ENCODE data around the gene PLEKHG4B. TPM values are rescaled to one million over a fixed set of nuclear protein-coding genes. Genes with fewer than 3 reads are reported as not detected.

PLEKHG4B gene
- total and polyA plus RNA-seq, 4 donors = 4.2 to 18.2 (median 13.7) TPM

DNA sequence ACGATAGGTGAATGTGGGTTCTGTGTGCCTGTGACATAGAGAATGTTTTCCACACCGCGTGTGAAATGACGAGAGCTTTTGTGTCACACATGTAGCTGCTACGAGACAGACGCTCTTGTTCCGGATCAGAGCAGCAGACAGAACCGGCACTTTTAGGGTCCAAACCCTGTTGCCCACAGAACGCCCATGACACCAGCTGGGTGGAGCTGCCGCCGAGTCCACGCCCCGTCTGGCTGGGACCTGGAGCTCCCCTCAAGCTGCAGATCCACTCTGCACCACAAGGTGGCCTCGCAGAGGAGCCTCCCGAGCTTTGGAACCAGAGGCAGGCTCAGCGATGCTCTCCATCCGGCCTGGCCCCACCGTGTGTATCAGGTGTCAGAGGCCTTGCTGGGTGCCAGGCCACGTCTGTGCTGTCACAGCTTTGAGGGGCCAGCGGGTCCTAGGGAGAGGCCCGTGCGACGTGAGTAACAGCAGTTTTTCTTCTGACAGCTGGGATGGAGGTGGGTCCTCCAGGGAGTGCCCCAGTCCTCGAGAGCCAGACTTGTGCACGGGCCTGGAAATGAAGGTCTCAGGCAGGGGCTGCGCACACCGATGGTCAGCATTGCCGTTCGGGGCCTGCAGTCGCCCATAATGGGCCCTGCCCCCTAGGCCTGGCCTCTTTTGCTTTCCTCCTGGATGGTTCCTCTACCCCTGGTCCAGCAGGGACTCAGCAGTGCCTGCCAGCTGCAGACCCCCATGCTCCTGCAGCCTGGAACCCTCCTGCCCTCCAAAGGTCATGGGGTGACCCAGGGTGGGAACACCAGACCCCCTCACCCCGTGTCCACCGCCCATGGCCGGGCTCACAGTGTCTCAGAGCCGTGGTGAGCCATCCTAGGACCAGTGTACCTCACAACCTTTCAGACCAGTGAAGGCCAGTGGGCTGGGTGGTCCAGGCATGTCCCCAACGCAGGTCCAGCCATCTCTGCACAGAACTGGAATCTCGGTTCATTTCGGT is 96.8 kb downstream of the PLEKHG4B start:
- DNase-seq (ENCODE audit: low read depth in 4 of 6, low spot score in 6 of 6) = peak; percentile 36 to 93 (median 60)
- Histone ChIP-seq H3K27me3 (ENCODE audit: control insufficient read depth, insufficient read depth, low read length) (no peaks in the 10 kb centered on the region), H3K4me1 (ENCODE audit: control insufficient read depth, insufficient read depth, low read length) (peaks cover 32% of the 10 kb centered on the region), H3K4me3 (ENCODE audit: low read depth, low read length) (no peak overlapping the region), H3K9me3 (ENCODE audit: control insufficient read depth, insufficient read depth, low read length) (no peaks in the 10 kb centered on the region), H3K36me3 (ENCODE audit: control insufficient read depth, insufficient read depth, low read length) (peaks cover 19% of the 10 kb centered on the region), H3K27ac (ENCODE audit: low read depth, low read length) (no peak overlapping the region)
- 38% methylated on average over 37 of the region's 37 CpGs for WGBS (ENCODE audit: insufficient coverage)

DNA sequence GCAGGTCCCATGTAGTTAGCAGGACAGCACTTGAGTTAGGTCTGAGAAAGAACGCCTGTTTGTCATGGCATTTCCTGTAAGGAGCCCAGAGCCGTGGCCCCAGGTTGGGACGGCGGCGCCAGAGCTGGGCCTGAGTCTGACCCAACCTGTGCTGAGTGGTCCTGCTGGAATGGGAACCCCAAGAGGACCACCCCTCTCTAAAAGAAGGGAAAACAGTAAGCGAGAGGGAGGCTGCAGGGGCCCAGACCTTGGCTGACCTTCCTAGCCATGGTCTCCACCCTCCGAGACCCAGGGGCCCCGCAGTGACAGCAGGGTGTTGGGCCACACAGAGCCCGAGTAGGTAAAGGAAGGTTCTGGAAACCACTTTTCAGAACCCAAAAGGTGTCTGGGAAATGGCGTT is 97.5 kb downstream of the PLEKHG4B start:
- no peak overlapping the region for H3K27ac ChIP-seq (ENCODE audit: low read depth, low read length)
- DNase-seq (ENCODE audit: low read depth in 4 of 6, low spot score in 6 of 6) = no peak
- WGBS (ENCODE audit: insufficient coverage) = 100% methylated on average over 8 of the region's 10 CpGs

DNA sequence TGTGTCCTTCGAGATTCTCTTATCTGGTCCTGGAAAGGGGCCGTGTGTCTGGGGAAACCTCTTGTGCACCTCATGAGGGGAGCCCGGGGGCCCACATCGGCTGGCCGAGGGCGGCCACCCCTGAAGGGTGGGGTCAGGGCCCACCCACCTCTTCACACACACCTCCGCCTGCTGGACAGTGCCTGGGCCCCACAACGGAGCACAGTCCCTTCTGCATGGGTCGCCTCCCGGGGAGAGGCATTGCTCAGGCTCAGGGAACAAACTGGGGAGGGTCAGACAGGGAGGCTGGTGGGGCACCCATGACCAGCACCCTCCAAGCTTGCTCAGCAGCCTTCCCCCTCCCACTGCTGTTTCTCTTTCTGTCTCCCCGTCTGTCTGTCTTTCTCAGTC is 98.0 kb downstream of the PLEKHG4B start:
- DNase-seq (ENCODE audit: low read depth in 4 of 6, low spot score in 6 of 6) = no peak
- peaks cover 32% of the 10 kb centered on the region for H3K4me1 ChIP-seq (ENCODE audit: control insufficient read depth, insufficient read depth, low read length)

More for the DNA sequence above, 97.5 kb downstream of the PLEKHG4B start:
- Histone ChIP-seq H3K36me3 (ENCODE audit: control insufficient read depth, insufficient read depth, low read length) (peaks cover 19% of the 10 kb centered on the region), H3K9me3 (ENCODE audit: control insufficient read depth, insufficient read depth, low read length) (no peaks in the 10 kb centered on the region), H3K27me3 (ENCODE audit: control insufficient read depth, insufficient read depth, low read length) (no peaks in the 10 kb centered on the region), H3K4me3 (ENCODE audit: low read depth, low read length) (no peak overlapping the region), H3K4me1 (ENCODE audit: control insufficient read depth, insufficient read depth, low read length) (peaks cover 32% of the 10 kb centered on the region)

DNA sequence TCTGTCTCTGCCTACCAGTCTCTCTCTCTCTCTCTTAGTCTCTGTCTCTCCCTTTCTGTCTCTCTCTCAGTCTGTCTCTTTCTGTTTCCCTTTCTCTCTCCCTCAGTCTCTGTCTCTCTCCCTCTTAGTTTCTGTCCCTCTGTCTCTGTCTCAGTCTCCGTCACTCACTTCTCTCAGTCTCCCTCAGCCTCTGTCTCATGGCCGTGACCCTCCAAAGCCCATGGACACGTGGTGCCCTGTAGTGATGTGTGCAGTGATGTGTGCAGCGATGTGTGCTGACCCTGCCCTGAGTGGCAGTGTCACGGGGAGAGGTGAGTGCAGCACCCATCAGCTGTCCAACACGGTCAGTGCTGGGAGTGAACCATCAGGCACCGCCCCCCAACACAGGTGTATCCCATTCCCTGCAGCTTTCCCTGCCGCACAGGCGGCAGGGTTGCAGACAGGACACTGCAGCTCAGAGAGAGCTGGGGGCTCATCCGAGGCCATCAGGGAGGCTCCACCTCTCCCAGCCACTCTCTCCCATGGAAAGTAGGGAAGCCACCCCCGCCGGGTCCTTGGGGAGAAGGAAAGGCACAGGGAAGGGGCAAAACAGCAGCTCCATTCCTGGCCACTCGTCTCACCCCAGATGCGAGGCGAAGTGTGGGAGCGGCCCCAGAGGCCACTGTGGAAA is 98.5 kb downstream of the PLEKHG4B start:
- Histone ChIP-seq H3K36me3 (ENCODE audit: control insufficient read depth, insufficient read depth, low read length) (peaks cover 22% of the 10 kb centered on the region), H3K27ac (ENCODE audit: low read depth, low read length) (no peak overlapping the region), H3K4me1 (ENCODE audit: control insufficient read depth, insufficient read depth, low read length) (peaks cover 32% of the 10 kb centered on the region), H3K9me3 (ENCODE audit: control insufficient read depth, insufficient read depth, low read length) (no peaks in the 10 kb centered on the region), H3K27me3 (ENCODE audit: control insufficient read depth, insufficient read depth, low read length) (no peaks in the 10 kb centered on the region), H3K4me3 (ENCODE audit: low read depth, low read length) (no peak overlapping the region)
- WGBS (ENCODE audit: insufficient coverage) = 60% methylated on average over 10 of the region's 16 CpGs
- no peak for DNase-seq (ENCODE audit: low read depth in 4 of 6, low spot score in 6 of 6)

More for the DNA sequence above, 98.0 kb downstream of the PLEKHG4B start:
- H3K9me3 ChIP-seq (ENCODE audit: control insufficient read depth, insufficient read depth, low read length) = no peaks in the 10 kb centered on the region
- H3K27ac ChIP-seq (ENCODE audit: low read depth, low read length) = no peak overlapping the region
- H3K4me3 ChIP-seq (ENCODE audit: low read depth, low read length) = no peak overlapping the region
- WGBS (ENCODE audit: insufficient coverage) = 73% methylated on average over 11 of the region's 11 CpGs
- no peaks in the 10 kb centered on the region for H3K27me3 ChIP-seq (ENCODE audit: control insufficient read depth, insufficient read depth, low read length)
- H3K36me3 ChIP-seq (ENCODE audit: control insufficient read depth, insufficient read depth, low read length) = peaks cover 23% of the 10 kb centered on the region

DNA sequence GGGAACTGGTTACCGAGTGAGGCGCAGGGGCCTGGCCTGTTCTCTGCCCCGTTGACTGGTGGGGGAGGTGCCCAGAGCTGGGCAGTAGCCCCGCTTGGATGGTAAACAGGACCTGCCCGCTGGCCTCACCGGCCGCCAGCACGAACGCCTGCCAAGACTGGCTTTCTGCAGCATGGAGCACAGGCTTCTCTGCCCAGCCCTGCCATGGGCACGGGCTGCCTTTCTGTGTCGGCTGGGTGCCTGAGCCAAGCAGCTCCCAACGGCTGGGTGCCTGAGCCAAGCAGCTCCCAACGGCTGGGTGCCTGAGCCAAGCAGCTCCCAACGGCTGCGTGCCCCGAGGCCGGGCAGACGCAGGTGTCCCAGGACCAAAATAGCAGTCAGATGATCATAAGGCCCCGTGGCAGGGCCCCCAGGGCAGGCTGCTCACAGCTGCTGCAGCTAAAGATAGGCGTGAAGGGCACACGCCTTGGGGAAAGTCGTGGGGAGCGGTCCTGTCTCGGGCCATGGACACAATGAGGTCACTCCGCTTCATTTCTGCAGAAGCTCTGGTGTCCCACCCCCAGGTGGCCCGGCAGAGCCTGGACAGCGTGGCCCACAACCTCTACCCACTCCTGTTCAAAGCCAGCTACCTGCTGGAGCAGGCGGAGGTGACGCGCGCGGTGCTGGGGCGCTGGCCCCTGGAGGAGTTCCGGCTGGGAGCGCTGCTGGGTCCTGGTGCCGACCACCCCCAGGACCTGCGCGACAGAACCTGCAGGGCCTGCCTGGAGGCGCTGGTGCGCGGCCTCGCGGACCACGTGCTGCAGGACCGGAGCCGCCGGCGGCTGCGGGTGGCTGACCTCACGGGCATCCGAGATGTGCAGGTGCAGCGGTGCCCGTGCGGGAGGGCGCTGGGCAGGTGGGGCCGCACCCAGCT is 99.3 kb downstream of the PLEKHG4B start, which contains the start of gene LRRC14B:
Gene LRRC14B, plus strand, starts transcription at position 460 of the 913 bp plus-strand sequence. Its CDS starts 44 bp downstream, at position 504.
- Histone ChIP-seq H3K4me1 (ENCODE audit: control insufficient read depth, insufficient read depth, low read length) (peaks cover 34% of the 10 kb centered on the region), H3K9me3 (ENCODE audit: control insufficient read depth, insufficient read depth, low read length) (no peaks in the 10 kb centered on the region), H3K27me3 (ENCODE audit: control insufficient read depth, insufficient read depth, low read length) (no peaks in the 10 kb centered on the region), H3K4me3 (ENCODE audit: low read depth, low read length) (peak within 1 kb of the TSS; percentile 12), H3K27ac (ENCODE audit: low read depth, low read length) (no peak within 1 kb of the TSS), H3K36me3 (ENCODE audit: control insufficient read depth, insufficient read depth, low read length) (peaks cover 17% of the 10 kb centered on the region)
- 19% methylated on average over 56 of the region's 56 CpGs for WGBS (ENCODE audit: insufficient coverage)
- peak in 3 of 6 donors; percentile 35 to 79 (median 78) for DNase-seq (ENCODE audit: low read depth in 4 of 6, low spot score in 6 of 6)

DNA sequence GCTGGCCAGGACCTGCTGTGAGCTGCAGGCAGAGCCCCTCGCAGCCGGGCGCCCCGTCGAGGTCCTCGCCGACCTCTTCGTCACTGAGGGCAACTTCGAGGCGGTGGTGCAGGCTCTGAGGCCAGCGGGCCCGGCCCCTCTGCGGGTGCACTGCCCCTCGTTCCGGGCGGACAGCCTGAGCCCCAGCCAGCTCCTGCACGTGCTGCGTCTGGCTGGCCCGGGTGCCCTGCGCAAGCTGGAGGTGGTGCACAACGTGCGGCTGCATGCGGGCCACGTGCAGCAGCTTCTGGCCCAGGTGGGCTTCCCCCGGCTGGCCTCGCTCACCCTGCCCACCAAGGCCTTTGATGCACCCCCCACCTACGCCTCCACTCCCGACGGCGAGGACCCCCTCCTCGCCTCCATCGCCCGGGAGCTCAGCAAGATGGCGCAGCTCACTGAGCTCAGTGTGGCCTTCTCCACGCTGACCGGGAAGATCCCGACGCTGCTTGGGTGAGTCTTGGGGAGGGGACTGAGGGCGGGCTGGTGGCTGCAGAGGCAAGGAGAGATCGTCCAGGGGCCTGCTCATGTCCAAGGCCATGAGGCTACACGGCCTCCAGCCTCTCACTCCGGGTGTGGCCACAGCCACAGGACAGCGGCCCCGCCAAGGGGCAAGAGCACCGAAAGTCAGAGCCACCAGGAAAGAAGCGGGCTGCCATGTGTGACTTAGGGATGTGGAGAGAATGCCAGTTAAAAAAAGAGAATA is 100.2 kb downstream of the PLEKHG4B start:
- no peaks in the 10 kb centered on the region for H3K9me3 ChIP-seq (ENCODE audit: control insufficient read depth, insufficient read depth, low read length)
- no peak overlapping the region for H3K27ac ChIP-seq (ENCODE audit: low read depth, low read length)
- peaks cover 14% of the 10 kb centered on the region for H3K36me3 ChIP-seq (ENCODE audit: control insufficient read depth, insufficient read depth, low read length)
- no peak overlapping the region for H3K4me3 ChIP-seq (ENCODE audit: low read depth, low read length)
- no peaks in the 10 kb centered on the region for H3K27me3 ChIP-seq (ENCODE audit: control insufficient read depth, insufficient read depth, low read length)
- 86% methylated on average over 38 of the region's 46 CpGs for WGBS (ENCODE audit: insufficient coverage)
- DNase-seq (ENCODE audit: low read depth in 4 of 6, low spot score in 6 of 6) = no peak
- peaks cover 37% of the 10 kb centered on the region for H3K4me1 ChIP-seq (ENCODE audit: control insufficient read depth, insufficient read depth, low read length)

DNA sequence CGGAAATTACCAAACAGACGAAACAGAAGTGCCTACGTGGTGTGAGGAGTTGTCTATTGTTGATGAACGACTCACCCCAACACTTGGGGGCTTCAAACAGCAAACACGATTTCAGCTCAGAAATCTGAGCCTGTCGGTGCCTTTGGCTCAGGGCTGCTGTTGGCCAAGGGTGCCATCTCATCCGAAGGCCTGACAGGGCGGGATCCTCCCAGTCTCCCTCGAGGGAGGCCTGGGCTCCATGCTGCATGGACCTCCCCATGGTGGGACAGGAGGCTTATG is 100.7 kb downstream of the PLEKHG4B start:
- no peaks in the 10 kb centered on the region for H3K27me3 ChIP-seq (ENCODE audit: control insufficient read depth, insufficient read depth, low read length)
- H3K9me3 ChIP-seq (ENCODE audit: control insufficient read depth, insufficient read depth, low read length) = no peaks in the 10 kb centered on the region
- H3K4me3 ChIP-seq (ENCODE audit: low read depth, low read length) = no peak overlapping the region
- H3K4me1 ChIP-seq (ENCODE audit: control insufficient read depth, insufficient read depth, low read length) = peaks cover 38% of the 10 kb centered on the region
- DNase-seq (ENCODE audit: low read depth in 4 of 6, low spot score in 6 of 6) = no peak
- WGBS (ENCODE audit: insufficient coverage) = 86% methylated on average over 9 of the region's 9 CpGs
- no peak overlapping the region for H3K27ac ChIP-seq (ENCODE audit: low read depth, low read length)
- H3K36me3 ChIP-seq (ENCODE audit: control insufficient read depth, insufficient read depth, low read length) = peaks cover 14% of the 10 kb centered on the region

DNA sequence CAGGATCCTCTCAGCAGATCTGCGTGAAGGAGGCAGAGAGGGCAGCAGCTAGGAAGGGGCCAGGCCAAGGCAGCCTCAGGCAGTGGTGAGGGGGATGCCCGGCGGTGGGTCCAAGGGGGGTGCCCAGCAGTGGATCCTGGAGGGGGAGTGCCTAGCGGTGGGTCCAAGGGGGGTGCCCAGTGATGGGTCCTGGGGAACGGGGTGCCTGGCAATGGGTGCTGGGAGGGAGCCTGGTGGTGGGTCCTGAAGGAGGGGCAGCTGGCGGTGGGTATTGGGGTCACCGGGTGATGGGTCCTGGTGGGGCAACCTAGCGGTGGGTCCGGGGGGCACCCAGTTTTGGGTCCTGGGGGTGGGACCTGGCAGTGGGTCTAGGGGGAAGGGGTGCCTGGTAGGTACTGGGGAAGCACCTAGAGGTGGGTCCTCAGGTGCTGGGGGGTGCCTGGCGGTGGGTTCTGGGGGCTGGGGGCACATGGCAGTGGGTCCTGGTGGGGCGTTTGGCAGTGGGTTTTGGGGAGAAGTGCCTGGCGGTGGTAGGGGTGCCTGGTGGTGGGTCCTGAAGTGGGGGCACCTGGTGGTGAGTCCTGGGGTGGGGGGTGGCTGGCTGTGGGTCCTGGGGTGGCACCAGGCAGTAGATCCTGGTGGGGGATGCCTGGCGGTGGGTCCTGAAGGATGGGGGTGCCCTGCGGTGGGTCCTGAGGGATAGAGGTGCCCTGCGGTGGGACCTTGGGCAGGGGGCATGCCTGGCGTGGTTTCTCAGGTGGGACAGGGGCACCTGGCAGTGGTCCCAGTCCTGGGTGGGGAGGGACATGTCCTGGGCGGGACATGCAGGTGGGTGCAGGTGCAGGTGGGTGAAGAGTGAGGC is 101.2 kb downstream of the PLEKHG4B start:
- 97% methylated on average over 13 of the region's 17 CpGs for WGBS (ENCODE audit: insufficient coverage)
- Histone ChIP-seq H3K27ac (ENCODE audit: low read depth, low read length) (no peak overlapping the region), H3K4me1 (ENCODE audit: control insufficient read depth, insufficient read depth, low read length) (peaks cover 35% of the 10 kb centered on the region), H3K27me3 (ENCODE audit: control insufficient read depth, insufficient read depth, low read length) (no peaks in the 10 kb centered on the region), H3K4me3 (ENCODE audit: low read depth, low read length) (no peak overlapping the region), H3K36me3 (ENCODE audit: control insufficient read depth, insufficient read depth, low read length) (peaks cover 15% of the 10 kb centered on the region), H3K9me3 (ENCODE audit: control insufficient read depth, insufficient read depth, low read length) (no peaks in the 10 kb centered on the region)
- DNase-seq (ENCODE audit: low read depth in 4 of 6, low spot score in 6 of 6) = no peak
